SK-N-SH (cell line): Measurements from ENCODE around the gene GAP43. TPM values are rescaled to one million over a fixed set of nuclear protein-coding genes. Genes with fewer than 3 reads are reported as not detected.
A peak's percentile ranks its signal among the peaks of the same experiment; 100 is the strongest.

Experiments used
- CTCF ChIA-PET: fragments of 300-600, 350-600 bp; formaldehyde crosslinking; extraction: SDS; loops from one replicate; lab custom pipeline; 2021; lab: Yijun Ruan, JAX
- POLR2A ChIA-PET: fragments of 350-600 bp; sonication (Branson Sonifier 250); formaldehyde crosslinking; extraction: SDS; loops from one replicate; lab custom pipeline; 2020; ENCODE audit warnings: antibody characterized with exemption, inconsistent platforms; lab: Yijun Ruan, JAX
- DNase-seq: peaks from one replicate; pipeline ENCODE4 v3.0.0; 2012
- H2AFZ ChIP-seq: fragments of 200-600 bp; sonication (generic); 2 replicates; pipeline ENCODE4 v1.8.1; 2016; ENCODE audit warnings: antibody characterized with exemption, mild to moderate bottlenecking, low read depth
- H3F3A ChIP-seq: fragments of 200-600 bp; sonication (generic); replicated peaks from 2 replicates; pipeline ENCODE3; 2016; ENCODE audit warnings: antibody characterized with exemption, mild to moderate bottlenecking; ENCODE audit not compliant: insufficient read depth
- H3K27ac ChIP-seq, 2 experiments: fragments of 200-500 bp in 1 of 2; fragments of 200-600 bp in 1 of 2; sonication (Bioruptor generic) in 1 of 2; sonication (generic), shearing (Covaris generic) in 1 of 2; 2 replicates each; pipeline versions ENCODE4 v1.5.1 to v1.6.1; 2014 to 2016; ENCODE audit warnings: low read depth in 2 of 2, inconsistent platforms in 1 of 2, low read length in 1 of 2, mild to moderate bottlenecking in 1 of 2, mixed read lengths in 1 of 2
- H3K27me3 ChIP-seq: fragments of 200-600 bp; sonication (generic), shearing (Covaris generic); 2 replicates; pipeline ENCODE4 v1.6.1; 2016; ENCODE audit warnings: mixed run types; ENCODE audit not compliant: insufficient read depth
- H3K36me3 ChIP-seq, 2 experiments: fragments of 200-500 bp in 1 of 2; fragments of 200-600 bp in 1 of 2; sonication (Bioruptor generic) in 1 of 2; sonication (generic) in 1 of 2; replicated peaks in 1 of 2; 2 replicates each; pipeline versions ENCODE3 to v1.5.1; 2014 to 2016; ENCODE audit warnings: low read length in 1 of 2, mild to moderate bottlenecking in 1 of 2; ENCODE audit not compliant: insufficient read depth in 2 of 2, control insufficient read depth in 1 of 2
- H3K4me1 ChIP-seq, 2 experiments: fragments of 200-500 bp in 1 of 2; fragments of 200-600 bp in 1 of 2; sonication (Bioruptor generic) in 1 of 2; sonication (generic), shearing (Covaris generic) in 1 of 2; 2 replicates each; pipeline versions ENCODE4 v1.5.1 to v1.6.1; 2014 to 2016; ENCODE audit warnings: low read depth in 1 of 2, low read length in 1 of 2, mixed run types in 1 of 2; ENCODE audit not compliant: insufficient read depth in 2 of 2, control insufficient read depth in 1 of 2
- H3K4me2 ChIP-seq: fragments of 200-600 bp; sonication (generic), shearing (Covaris generic); 2 replicates; pipeline ENCODE4 v1.6.1; 2017; ENCODE audit warnings: mixed run types
- H3K4me3 ChIP-seq, 2 experiments: fragments of 200-500 bp in 1 of 2; fragments of 200-600 bp in 1 of 2; sonication (Bioruptor generic) in 1 of 2; sonication (generic), shearing (Covaris generic) in 1 of 2; 2 replicates each; pipeline versions ENCODE4 v1.5.1 to v1.8.1; 2014 to 2016; ENCODE audit warnings: low read depth in 2 of 2, inconsistent platforms in 1 of 2, low read length in 1 of 2, mild to moderate bottlenecking in 1 of 2, mixed read lengths in 1 of 2, moderate library complexity in 1 of 2
- H3K79me2 ChIP-seq: fragments of 200-600 bp; sonication (generic); 2 replicates; pipeline ENCODE4 v1.8.1; 2017; ENCODE audit warnings: mild to moderate bottlenecking; ENCODE audit not compliant: insufficient read depth
- H3K9ac ChIP-seq: fragments of 200-600 bp; sonication (generic); 2 replicates; pipeline ENCODE4 v1.6.1; 2017; ENCODE audit warnings: mixed run types
- H3K9me2 ChIP-seq: fragments of 200-600 bp; sonication (generic); 2 replicates; pipeline ENCODE4 v1.6.1; 2017; ENCODE audit warnings: mixed run types
- H3K9me3 ChIP-seq: fragments of 200-600 bp; sonication (generic); 2 replicates; pipeline ENCODE4 v1.6.1; 2017; ENCODE audit warnings: mixed run types, mild to moderate bottlenecking, moderate library complexity
- H4K20me1 ChIP-seq: fragments of 200-600 bp; sonication (generic); 2 replicates; pipeline ENCODE4 v1.6.1; 2017; ENCODE audit warnings: mild to moderate bottlenecking, mixed run types; ENCODE audit not compliant: insufficient read depth
- EZH2phosphoT487 ChIP-seq: fragments of 200-600 bp; sonication (generic); IDR thresholded peaks from 2 replicates; pipeline ENCODE4 v1.6.1; 2017; ENCODE audit warnings: low read depth, mixed run types, mild to moderate bottlenecking, antibody characterized with exemption, moderate library complexity, borderline replicate concordance
- FOSL2 ChIP-seq: IDR thresholded peaks from 2 replicates; pipeline ENCODE4 v1.4.0; 2012; ENCODE audit warnings: low read depth, mild to moderate bottlenecking, moderate library complexity, borderline replicate concordance
- JUND ChIP-seq: IDR thresholded peaks from 2 replicates; pipeline ENCODE4 v1.4.0; 2012
- MEF2A ChIP-seq: IDR thresholded peaks from 2 replicates; pipeline ENCODE4 v1.4.0; 2012; ENCODE audit warnings: low read depth, borderline replicate concordance
- NFIC ChIP-seq: IDR thresholded peaks from 2 replicates; pipeline ENCODE4 v1.4.0; 2012; ENCODE audit warnings: borderline replicate concordance
- POLR2AphosphoS5 ChIP-seq: IDR thresholded peaks from 2 replicates; pipeline ENCODE4 v1.6.1; 2012; ENCODE audit warnings: low read depth, low read length
- RXRA ChIP-seq: IDR thresholded peaks from 2 replicates; pipeline ENCODE4 v1.4.0; 2012; ENCODE audit warnings: low read depth, mild to moderate bottlenecking, borderline replicate concordance
- SIN3A ChIP-seq: IDR thresholded peaks from 2 replicates; pipeline ENCODE4 v1.6.1; 2012; ENCODE audit warnings: low read depth, mild to moderate bottlenecking, low read length, moderate library complexity, borderline replicate concordance
- SMC3 ChIP-seq: IDR thresholded peaks from 2 replicates; pipeline ENCODE4 v1.6.1; 2012; ENCODE audit warnings: low read depth, low read length, improper control_type of control experiment
- TCF12 ChIP-seq: IDR thresholded peaks from 2 replicates; pipeline ENCODE4 v1.4.0; 2012
- YY1 ChIP-seq: IDR thresholded peaks from 2 replicates; pipeline ENCODE4 v1.4.0; 2012; ENCODE audit warnings: low read depth, mild to moderate bottlenecking
- WGBS: methylation state at CpG from one replicate; pipeline ENCODE4 v1.1.6; 2017; ENCODE audit warnings: low lambda C conversion rate; 5-methylcytosine and 5-hydroxymethylcytosine counted together
- polyA plus RNA-seq, 3 experiments: library from polyadenylated mRNA; depleted of rRNA; stranded (reverse); fragments of >200 nt; gene quantifications; 2 replicates each; pipeline ENCODE4 v1.2.3, GENCODE V29; 2012
- TF ChIP-seq, protein P1 (sequence below): fragments of 150-350 bp; IDR thresholded peaks from 2 replicates; pipeline ENCODE4 v1.6.1; 2016; ENCODE audit warnings: mild to moderate bottlenecking, low read depth, low read length
- TF ChIP-seq, protein P2 (sequence below): IDR thresholded peaks from 2 replicates; pipeline ENCODE4 v1.4.0; 2012; ENCODE audit warnings: low read depth, borderline replicate concordance
- TF ChIP-seq, protein P3 (sequence below): IDR thresholded peaks from 2 replicates; pipeline ENCODE4 v1.4.0; 2012; ENCODE audit warnings: low read depth, borderline replicate concordance
- TF ChIP-seq, protein P4 (sequence below): IDR thresholded peaks from 2 replicates; pipeline ENCODE4 v1.4.0; 2012; ENCODE audit warnings: low read depth

The GAP43 gene
- polyA plus RNA-seq, 1 of the 3 experiments (the other 2 are of a cell fraction) = 14.0 TPM

DNA sequence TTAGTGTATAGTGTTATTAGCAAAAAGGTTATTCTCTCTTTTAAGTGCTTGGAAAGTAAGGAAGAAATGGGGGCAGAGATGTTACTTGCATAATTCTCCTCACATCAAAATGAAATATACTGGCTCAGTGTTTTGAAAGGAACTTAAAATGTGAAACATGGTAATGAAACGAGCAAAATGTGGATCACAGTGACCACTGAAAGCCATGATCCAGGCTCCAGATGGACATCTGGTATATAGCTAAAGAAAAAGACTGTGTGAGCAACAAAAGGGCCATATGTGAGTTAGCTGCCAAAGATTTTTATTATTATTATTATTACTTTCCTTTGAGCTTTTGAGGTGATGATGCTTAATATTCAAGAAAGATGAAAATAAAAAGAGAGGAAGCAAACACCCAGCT is 89.6 kb downstream of the GAP43 start:
- 0% methylated on average over 1 of the region's 1 CpG for WGBS
- POLR2A ChIA-PET = interaction anchor here (0.8 to 2.2 kb wide), 5 partner anchors 13 to 565 kb away, joined by 3 to 21 read pairs (median 5); no protein-coding TSS in a partner anchor
- H2AFZ ChIP-seq = peak overlapping the region; percentile 38; the same call in 1 of the 2 replicates
- peaks cover 34 to 53% of the 10 kb centered on the region in 2 experiments; a peak in 3 of 4 replicates for H3K4me1 ChIP-seq
- peaks cover 19% of the 10 kb centered on the region for H3F3A ChIP-seq
- no peak for DNase-seq
- peak overlapping the region; percentile 63 to 99 for H3K27ac ChIP-seq
- CTCF ChIA-PET = interaction anchor here (1.0 to 6.8 kb wide), 6 partner anchors 9 to 495 kb away, joined by 3 to 41 read pairs (median 7); no protein-coding TSS in a partner anchor
- H3K9me2 ChIP-seq = no peaks in the 10 kb centered on the region
- H3K9ac ChIP-seq = no peak overlapping the region
- H4K20me1 ChIP-seq = no peaks in the 10 kb centered on the region
- H3K4me2 ChIP-seq = peak overlapping the region; percentile 23; the same call in 1 of the 2 replicates
- H3K9me3 ChIP-seq = no peaks in the 10 kb centered on the region
- 0 out of 4 replicates have a peak overlapping the region, but pooled peaks of 1 of the 2 experiments have one; percentile 3 for H3K4me3 ChIP-seq
- TF ChIP-seq, protein P1, sequence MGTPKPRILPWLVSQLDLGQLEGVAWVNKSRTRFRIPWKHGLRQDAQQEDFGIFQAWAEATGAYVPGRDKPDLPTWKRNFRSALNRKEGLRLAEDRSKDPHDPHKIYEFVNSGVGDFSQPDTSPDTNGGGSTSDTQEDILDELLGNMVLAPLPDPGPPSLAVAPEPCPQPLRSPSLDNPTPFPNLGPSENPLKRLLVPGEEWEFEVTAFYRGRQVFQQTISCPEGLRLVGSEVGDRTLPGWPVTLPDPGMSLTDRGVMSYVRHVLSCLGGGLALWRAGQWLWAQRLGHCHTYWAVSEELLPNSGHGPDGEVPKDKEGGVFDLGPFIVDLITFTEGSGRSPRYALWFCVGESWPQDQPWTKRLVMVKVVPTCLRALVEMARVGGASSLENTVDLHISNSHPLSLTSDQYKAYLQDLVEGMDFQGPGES = no peak
- no peak for TF ChIP-seq POLR2AphosphoS5
- no peak for TF ChIP-seq NFIC
- no peak for TF ChIP-seq FOSL2
- no peak for TF ChIP-seq MEF2A
- TF ChIP-seq SIN3A = no peak
- no peak for TF ChIP-seq EZH2phosphoT487
- no peak for TF ChIP-seq YY1
- TF ChIP-seq, protein P2, sequence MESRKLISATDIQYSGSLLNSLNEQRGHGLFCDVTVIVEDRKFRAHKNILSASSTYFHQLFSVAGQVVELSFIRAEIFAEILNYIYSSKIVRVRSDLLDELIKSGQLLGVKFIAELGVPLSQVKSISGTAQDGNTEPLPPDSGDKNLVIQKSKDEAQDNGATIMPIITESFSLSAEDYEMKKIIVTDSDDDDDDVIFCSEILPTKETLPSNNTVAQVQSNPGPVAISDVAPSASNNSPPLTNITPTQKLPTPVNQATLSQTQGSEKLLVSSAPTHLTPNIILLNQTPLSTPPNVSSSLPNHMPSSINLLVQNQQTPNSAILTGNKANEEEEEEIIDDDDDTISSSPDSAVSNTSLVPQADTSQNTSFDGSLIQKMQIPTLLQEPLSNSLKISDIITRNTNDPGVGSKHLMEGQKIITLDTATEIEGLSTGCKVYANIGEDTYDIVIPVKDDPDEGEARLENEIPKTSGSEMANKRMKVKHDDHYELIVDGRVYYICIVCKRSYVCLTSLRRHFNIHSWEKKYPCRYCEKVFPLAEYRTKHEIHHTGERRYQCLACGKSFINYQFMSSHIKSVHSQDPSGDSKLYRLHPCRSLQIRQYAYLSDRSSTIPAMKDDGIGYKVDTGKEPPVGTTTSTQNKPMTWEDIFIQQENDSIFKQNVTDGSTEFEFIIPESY = no peak
- no peak for TF ChIP-seq JUND
- TF ChIP-seq RXRA = no peak
- no peak for TF ChIP-seq SMC3
- TF ChIP-seq, protein P3, sequence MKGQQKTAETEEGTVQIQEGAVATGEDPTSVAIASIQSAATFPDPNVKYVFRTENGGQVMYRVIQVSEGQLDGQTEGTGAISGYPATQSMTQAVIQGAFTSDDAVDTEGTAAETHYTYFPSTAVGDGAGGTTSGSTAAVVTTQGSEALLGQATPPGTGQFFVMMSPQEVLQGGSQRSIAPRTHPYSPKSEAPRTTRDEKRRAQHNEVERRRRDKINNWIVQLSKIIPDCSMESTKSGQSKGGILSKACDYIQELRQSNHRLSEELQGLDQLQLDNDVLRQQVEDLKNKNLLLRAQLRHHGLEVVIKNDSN = no peak
- TF ChIP-seq TCF12 = no peak
- TF ChIP-seq, protein P4, sequence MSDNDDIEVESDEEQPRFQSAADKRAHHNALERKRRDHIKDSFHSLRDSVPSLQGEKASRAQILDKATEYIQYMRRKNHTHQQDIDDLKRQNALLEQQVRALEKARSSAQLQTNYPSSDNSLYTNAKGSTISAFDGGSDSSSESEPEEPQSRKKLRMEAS = no peak
- no peaks in the 10 kb centered on the region for H3K79me2 ChIP-seq
- H3K27me3 ChIP-seq = no peaks in the 10 kb centered on the region
- H3K36me3 ChIP-seq = no peaks in the 10 kb centered on the region
